Natural killer cell (primary cell): Measurements from ENCODE around the gene TBX21. TPM values are rescaled to one million over a fixed set of nuclear protein-coding genes. Genes with fewer than 3 reads are reported as not detected.
A peak's percentile ranks its signal among the peaks of the same experiment; 100 is the strongest.

ENCODE experiments used
- ATAC-seq, 3 donors: fragments of 150-1000 bp in 2 of 3; fragments of 200-7000 bp in 1 of 3; cut with Tn5 transposase; 1 replicate in 1 of 3; 2 replicates in 2 of 3; pipeline ENCODE4 v1.10.0; 2021; ENCODE audit warnings: mild to moderate bottlenecking in 2 of 3, moderate library complexity in 2 of 3
- DNase-seq, 2 donors: peaks; one replicate each; pipeline versions ENCODE4 v3.0.0 to v3.0.0-alpha.2; 2013 to 2021; ENCODE audit warnings: mixed read lengths in 1 of 2
- H3K27ac ChIP-seq: one replicate; pipeline ENCODE4 v1.5.1; 2013; ENCODE audit warnings: mild to moderate bottlenecking, low read length
- H3K27me3 ChIP-seq: one replicate; pipeline ENCODE4 v1.6.1; 2013; ENCODE audit warnings: low read length; ENCODE audit not compliant: control insufficient read depth, insufficient read depth
- H3K36me3 ChIP-seq: one replicate; pipeline ENCODE4 v1.6.1; 2013; ENCODE audit warnings: low read length; ENCODE audit not compliant: control insufficient read depth, insufficient read depth
- H3K4me1 ChIP-seq: one replicate; pipeline ENCODE4 v1.6.1; 2013; ENCODE audit warnings: low read length; ENCODE audit not compliant: control insufficient read depth, insufficient read depth
- H3K4me3 ChIP-seq: one replicate; pipeline ENCODE4 v1.5.1; 2013; ENCODE audit warnings: low read length
- H3K9me3 ChIP-seq: one replicate; pipeline ENCODE4 v1.6.1; 2013; ENCODE audit warnings: low read length; ENCODE audit not compliant: control insufficient read depth, insufficient read depth
- H3K27ac Mint-ChIP-seq, 2 donors: one replicate each; pipeline ENCODE4 v1.8.0; 2022; ENCODE audit warnings: mild to moderate bottlenecking in 2 of 2, mixed read lengths in 2 of 2, moderate library complexity in 1 of 2
- H3K27me3 Mint-ChIP-seq, 2 donors: one replicate each; pipeline ENCODE4 v1.8.0; 2022; ENCODE audit warnings: low read depth in 2 of 2, mixed read lengths in 2 of 2
- H3K36me3 Mint-ChIP-seq: one replicate; pipeline ENCODE4 v1.8.0; 2022; ENCODE audit warnings: mixed read lengths
- H3K4me1 Mint-ChIP-seq, 2 donors: one replicate each; pipeline ENCODE4 v1.8.0; 2022; ENCODE audit warnings: mixed read lengths in 2 of 2
- H3K4me3 Mint-ChIP-seq: one replicate; pipeline ENCODE4 v1.8.0; 2022; ENCODE audit warnings: mild to moderate bottlenecking, moderate library complexity, mixed read lengths
- H3K9me3 Mint-ChIP-seq, 2 donors: one replicate each; pipeline ENCODE4 v1.8.0; 2022; ENCODE audit warnings: mixed read lengths in 2 of 2
- CTCF ChIP-seq: fragments of 200-600 bp; IDR thresholded peaks from one replicate; pipeline ENCODE4 v1.8.0; 2022; ENCODE audit warnings: antibody characterized with exemption
- WGBS: methylation state at CpG from one replicate; pipeline ENCODE4 v1.1.7; 2013; ENCODE audit warnings: missing lambda C conversion rate; ENCODE audit not compliant: insufficient coverage; 5-methylcytosine and 5-hydroxymethylcytosine counted together
- intact Hi-C: fragments of 100-400 bp; cut with micrococcal nuclease; formaldehyde crosslinking; loops from one replicate; pipeline ENCODE4 v1.14.2; 2022
- total RNA-seq, 4 donors: library from RNA; stranded (reverse); fragments of 120-200 nt in 1 of 4; gene quantifications; one replicate each; pipeline versions ENCODE4 v1.2.3 to v1.2.4, GENCODE V29; 2013 to 2022

Gene TBX21
- total RNA-seq, 3 donors from 2014 or later (not counting 1 experiment from before 2014, with no cell fraction given) = 234 to 328 (median 257) TPM

DNA sequence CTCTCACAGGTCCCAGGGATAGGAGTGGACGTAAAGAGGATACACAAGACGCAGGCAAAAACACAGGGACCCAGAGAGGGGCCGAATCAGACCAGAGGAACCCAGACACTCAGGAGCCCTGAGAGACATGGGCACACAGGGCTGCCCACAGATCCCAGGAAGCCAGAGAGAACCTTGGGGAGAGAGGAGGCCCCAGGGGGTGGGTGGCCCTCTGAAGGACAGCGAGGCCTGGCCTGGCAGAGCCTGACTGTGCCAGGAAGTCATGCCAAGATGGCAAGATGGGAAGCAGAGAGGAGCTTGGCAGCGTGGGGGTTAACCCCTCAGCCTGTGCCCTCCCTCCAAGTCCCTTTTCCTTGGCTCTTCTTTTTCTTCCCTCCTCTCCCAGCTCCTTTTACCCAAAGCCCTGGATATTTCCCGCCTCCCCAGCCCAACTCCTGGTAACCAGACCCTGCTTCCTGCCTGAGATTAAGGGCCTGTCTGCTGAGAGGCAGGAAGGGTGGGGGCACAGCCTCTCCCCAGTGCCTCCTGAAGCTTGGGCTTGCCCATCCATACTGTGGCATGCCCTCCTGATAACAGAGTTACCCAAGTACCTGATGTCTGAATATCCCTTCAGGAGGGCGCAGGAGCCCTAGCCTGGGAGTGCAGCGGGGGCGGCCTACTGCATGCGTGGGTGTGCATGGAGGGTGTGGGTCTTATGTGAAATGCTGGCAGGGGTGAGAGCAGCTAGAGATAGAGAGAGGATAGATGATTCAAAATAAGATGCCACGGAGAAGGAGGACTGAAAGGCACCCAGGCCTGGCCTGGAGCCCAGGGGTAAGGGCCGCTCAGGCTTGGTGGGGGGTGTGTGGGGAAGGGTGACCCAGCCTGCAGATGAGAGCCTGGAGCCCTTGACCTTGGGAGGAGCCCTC, 6.0 kb upstream of the TBX21 start:
- 86% methylated on average over 12 of the region's 12 CpGs for WGBS
- no peaks in the 10 kb centered on the region for H3K36me3 Mint-ChIP-seq
- H3K27ac Mint-ChIP-seq = peak overlapping the region; percentile 24 to 94
- no peak for ATAC-seq
- no peaks in the 10 kb centered on the region for H3K27me3 Mint-ChIP-seq
- H3K9me3 Mint-ChIP-seq = no peaks in the 10 kb centered on the region
- no peak for TF ChIP-seq CTCF
- H3K27ac ChIP-seq = no peak overlapping the region
- peak overlapping the region; percentile 29 for H3K4me3 Mint-ChIP-seq
- peaks cover 88% of the 10 kb centered on the region for H3K4me1 ChIP-seq
- DNase-seq = no peak
- H3K4me3 ChIP-seq = no peak overlapping the region
- H3K9me3 ChIP-seq = no peaks in the 10 kb centered on the region
- no peaks in the 10 kb centered on the region for H3K36me3 ChIP-seq
- no peaks in the 10 kb centered on the region for H3K27me3 ChIP-seq
- peaks cover 72 to 80% of the 10 kb centered on the region in 2 donors for H3K4me1 Mint-ChIP-seq
- intact Hi-C loops = no loop called here

DNA sequence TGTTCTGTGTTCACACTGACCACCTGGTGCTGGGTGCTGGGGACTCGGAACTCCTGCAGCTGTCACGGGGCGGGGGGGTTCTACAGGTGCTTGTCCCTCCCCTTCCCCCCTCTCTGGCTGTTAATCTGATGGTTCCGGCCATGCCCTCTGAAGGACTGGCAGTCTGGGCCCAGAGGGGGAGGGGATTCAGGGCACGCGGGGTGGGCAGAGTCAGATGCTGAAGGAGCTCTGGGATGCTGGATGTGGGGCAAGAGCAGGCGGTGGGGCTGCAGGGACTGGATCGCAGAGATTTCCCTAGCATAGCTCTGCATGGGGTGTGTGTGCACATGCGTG, 5.4 kb upstream of the TBX21 start:
- H3K4me3 ChIP-seq = no peak overlapping the region
- intact Hi-C loops = no loop called here
- H3K27ac ChIP-seq = no peak overlapping the region
- Mint-ChIP-seq H3K27me3 (no peaks in the 10 kb centered on the region), H3K9me3 (no peaks in the 10 kb centered on the region), H3K4me3 (no peak overlapping the region), H3K27ac (peak overlapping the region; percentile 92 to 94), H3K36me3 (no peaks in the 10 kb centered on the region), H3K4me1 (peaks cover 79 to 83% of the 10 kb centered on the region in 2 donors)
- no peak for DNase-seq
- H3K4me1 ChIP-seq = peaks cover 88% of the 10 kb centered on the region
- no peaks in the 10 kb centered on the region for H3K9me3 ChIP-seq
- H3K27me3 ChIP-seq = no peaks in the 10 kb centered on the region
- H3K36me3 ChIP-seq = no peaks in the 10 kb centered on the region
- no peak for ATAC-seq
- WGBS = 95% methylated on average over 9 of the region's 9 CpGs
- no peak for TF ChIP-seq CTCF

GRCh38 chr17:47728214-47728877, 4.7 kb upstream of the TBX21 start:
- Mint-ChIP-seq H3K27ac (peak overlapping the region; percentile 92 to 94), H3K4me1 (peaks cover 80 to 88% of the 10 kb centered on the region in 2 donors), H3K27me3 (no peaks in the 10 kb centered on the region), H3K9me3 (no peaks in the 10 kb centered on the region), H3K4me3 (peak overlapping the region; percentile 7), H3K36me3 (no peaks in the 10 kb centered on the region)
- TF ChIP-seq CTCF = no peak
- Histone ChIP-seq H3K9me3 (no peaks in the 10 kb centered on the region), H3K27me3 (no peaks in the 10 kb centered on the region), H3K4me3 (no peak overlapping the region), H3K36me3 (no peaks in the 10 kb centered on the region), H3K27ac (peak overlapping the region; percentile 54), H3K4me1 (peaks cover 91% of the 10 kb centered on the region)
- intact Hi-C loops = no loop called here
- ATAC-seq (no peak), DNase-seq (no peak)
- WGBS = 69% methylated on average over 4 of the region's 4 CpGs
